C4-2B (cell line): ENCODE data around the gene FABP6.

Experiments used
- CTCF ChIP-seq: fragments of 450-650 bp; conservative IDR thresholded peaks from 2 replicates; pipeline ENCODE4 v1.5.1; 2017; ENCODE audit warnings: mild to moderate bottlenecking
- ZFX ChIP-seq: fragments of 450-650 bp; IDR thresholded peaks from 2 replicates; pipeline ENCODE4 v1.6.1; 2017

DNA sequence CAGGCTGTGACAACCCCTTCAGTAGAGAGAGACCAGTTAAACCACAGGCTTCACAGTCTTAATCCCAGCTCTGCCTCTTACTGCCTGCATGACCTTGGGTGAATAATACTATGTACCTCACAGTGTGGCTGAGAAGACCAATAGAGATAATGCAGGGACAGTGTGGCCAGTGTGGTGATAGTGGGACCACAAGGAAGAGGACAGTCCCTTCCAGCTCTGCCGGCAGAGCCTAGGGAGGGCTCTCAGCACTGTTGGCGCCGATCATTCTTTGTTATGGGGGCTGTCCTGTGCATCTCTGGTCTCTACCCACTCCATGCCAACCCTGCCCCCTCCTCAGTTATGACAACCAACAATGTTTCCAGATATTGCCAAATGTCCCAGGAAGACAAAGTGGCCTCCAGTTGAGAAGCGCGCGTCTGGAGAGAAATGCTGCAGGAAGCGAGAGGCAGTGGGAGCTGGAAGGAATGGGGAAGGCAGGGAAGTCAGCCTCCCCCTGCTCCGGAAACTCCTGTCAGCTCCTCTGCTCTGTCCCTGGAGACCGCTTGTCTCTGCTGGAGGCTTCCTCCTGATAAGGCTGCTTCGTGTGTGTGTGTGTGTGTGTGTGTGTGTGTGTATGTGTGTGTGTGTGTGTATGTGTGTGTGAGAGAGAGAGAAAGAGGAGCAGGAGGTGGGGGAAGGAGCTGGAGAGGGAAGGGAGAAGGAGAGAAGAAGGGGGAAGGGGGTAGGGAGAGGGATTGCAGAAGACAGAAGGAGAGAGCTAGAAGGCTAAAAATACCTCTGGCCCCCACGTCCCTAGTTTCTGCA is 31.8 kb upstream of the FABP6 start:
- no peak for TF ChIP-seq CTCF
- TF ChIP-seq ZFX: no peak
